HepG2 (cell line): ENCODE results near the gene UBE2S. TPM values are rescaled to one million over a fixed set of nuclear protein-coding genes. Genes with fewer than 3 reads are reported as not detected.

ENCODE experiments used
- ATAC-seq: fragments of 200-7000 bp; cut with Tn5 transposase; 3 replicates; pipeline ENCODE4 v1.9.1; 2020; ENCODE audit warnings: mild to moderate bottlenecking, moderate library complexity
- BruUV-seq: library from RNA; stranded (reverse); fragments of 400-500 nt; replicated peaks from 2 replicates; lab custom pipeline; 2021; lab: Mats Ljungman, UMichigan
- CTCF ChIA-PET: fragments of 300-600 bp; formaldehyde crosslinking; extraction: SDS; loops from one replicate; lab custom pipeline; 2021; ENCODE audit warnings: low total read pairs, inconsistent platforms, low intra/inter-chr PET ratio; lab: Yijun Ruan, JAX
- POLR2A ChIA-PET: fragments of 350-600 bp; sonication (Branson Sonifier 250); formaldehyde crosslinking; loops from one replicate; lab custom pipeline; 2020; ENCODE audit warnings: antibody characterized with exemption, inconsistent platforms; lab: Yijun Ruan, JAX
- DNase-seq: peaks from one replicate; pipeline ENCODE4 v3.0.0-alpha.2; 2015; ENCODE audit warnings: low spot score
- FAIRE-seq: peaks from 3 replicates; lab custom pipeline; 2011; peaks lifted over from hg19 to GRCh38; lab: Jason Lieb, UNC
- H2AFZ ChIP-seq: one replicate; pipeline ENCODE4 v1.6.1; 2011; ENCODE audit warnings: low read length, inconsistent platforms
- H3K27ac ChIP-seq: fragments of 300-600 bp; 3 replicates; pipeline ENCODE4 v1.8.0; 2011; ENCODE audit warnings: mixed run types, mild to moderate bottlenecking, mixed read lengths, low read length, inconsistent platforms; ENCODE audit not compliant: insufficient read depth; ENCODE audit errors: extremely low read length
- H3K27me3 ChIP-seq, 2 experiments: fragments of 200-600 bp in 1 of 2; 2 replicates in 1 of 2; 3 replicates in 1 of 2; pipeline versions ENCODE4 v1.6.0 to v1.8.0; 2011; ENCODE audit warnings: low read length in 2 of 2, mild to moderate bottlenecking in 2 of 2, moderate library complexity in 2 of 2, inconsistent platforms in 1 of 2; ENCODE audit not compliant: insufficient read depth in 2 of 2, control insufficient read depth in 1 of 2
- H3K36me3 ChIP-seq, 2 experiments: fragments of 200-600 bp in 1 of 2; replicated peaks in 1 of 2; 2 replicates in 1 of 2; 3 replicates in 1 of 2; pipeline versions ENCODE4 v1.5.1 to v1.8.0; 2011; ENCODE audit warnings: low read length in 2 of 2, inconsistent platforms in 1 of 2; ENCODE audit not compliant: insufficient read depth in 2 of 2, control insufficient read depth in 1 of 2
- H3K4me1 ChIP-seq: 2 replicates; pipeline ENCODE4 v1.5.1; 2012; ENCODE audit warnings: low read length, inconsistent platforms; ENCODE audit not compliant: insufficient read depth
- H3K4me2 ChIP-seq: 2 replicates; pipeline ENCODE4 v1.6.0; 2011; ENCODE audit warnings: low read depth, low read length, inconsistent platforms
- H3K4me3 ChIP-seq, 3 experiments: fragments of 200-600 bp in 1 of 3; sonication (generic), shearing (Covaris generic) in 1 of 3; replicated peaks in 1 of 3; 2 replicates each; pipeline ENCODE4 v1.5.1; 2011 to 2016; ENCODE audit warnings: low read length in 3 of 3, inconsistent platforms in 2 of 3, low read depth in 2 of 3, mild to moderate bottlenecking in 2 of 3, control low read depth in 1 of 3, mixed read lengths in 1 of 3; ENCODE audit not compliant: insufficient read depth in 1 of 3
- H3K79me2 ChIP-seq: one replicate; pipeline ENCODE4 v1.6.1; 2011; ENCODE audit warnings: low read length, inconsistent platforms; ENCODE audit not compliant: insufficient read depth
- H3K9ac ChIP-seq: 2 replicates; pipeline ENCODE4 v1.6.0; 2011; ENCODE audit warnings: mild to moderate bottlenecking, low read depth, low read length, inconsistent platforms; ENCODE audit not compliant: insufficient read depth
- H3K9me3 ChIP-seq: 2 replicates; pipeline ENCODE4 v1.5.1; 2012; ENCODE audit warnings: mild to moderate bottlenecking, low read length
- H4K20me1 ChIP-seq: 2 replicates; pipeline ENCODE4 v1.6.0; 2011; ENCODE audit warnings: inconsistent platforms, mild to moderate bottlenecking, low read length, moderate library complexity; ENCODE audit not compliant: insufficient read depth
- FOXC1 ChIP-seq: sonication (generic); formaldehyde crosslinking; IDR thresholded peaks from 2 replicates; pipeline ENCODE4 v1.8.0; 2022; ENCODE audit warnings: mild to moderate bottlenecking, missing genetic modification reagents, borderline replicate concordance
- GTF3A ChIP-seq: sonication (generic); formaldehyde crosslinking; conservative IDR thresholded peaks from 2 replicates; pipeline ENCODE4 v1.4.0; 2020; ENCODE audit warnings: mild to moderate bottlenecking, missing genetic modification reagents
- HNF4A ChIP-seq: sonication (generic); formaldehyde crosslinking; IDR thresholded peaks from 2 replicates; pipeline ENCODE4 v1.4.0; 2020; ENCODE audit warnings: missing genetic modification reagents
- NFYB ChIP-seq: sonication (generic); formaldehyde crosslinking; IDR thresholded peaks from 2 replicates; pipeline ENCODE4 v1.4.0; 2020; ENCODE audit warnings: missing genetic modification reagents
- NR2F2 ChIP-seq: IDR thresholded peaks from 2 replicates; pipeline ENCODE4 v1.6.1; 2012; ENCODE audit warnings: low read depth, inconsistent platforms, borderline replicate concordance
- PLRG1 ChIP-seq: fragments of 450-650 bp; conservative IDR thresholded peaks from 2 replicates; pipeline ENCODE4 v1.6.1; 2016
- SOX13 ChIP-seq, 3 experiments: fragments of 450-650 bp in 1 of 3; sonication (generic) in 1 of 3; formaldehyde crosslinking in 1 of 3; IDR thresholded peaks in 2 of 3; conservative IDR thresholded peaks in 1 of 3; 2 replicates each; pipeline versions ENCODE4 v1.5.0 to v1.6.1; 2016 to 2020; ENCODE audit warnings: antibody characterized with exemption in 1 of 3, mild to moderate bottlenecking in 1 of 3, missing compliant biosample characterization in 1 of 3, missing genetic modification reagents in 1 of 3, moderate library complexity in 1 of 3
- TAF1 ChIP-seq: sonication (generic); formaldehyde crosslinking; IDR thresholded peaks from 2 replicates; pipeline ENCODE4 v1.4.0; 2020; ENCODE audit warnings: missing genetic modification reagents
- TBX3 ChIP-seq: fragments of 450-650 bp; IDR thresholded peaks from 2 replicates; pipeline ENCODE4 v1.6.1; 2017; ENCODE audit warnings: antibody characterized with exemption, mild to moderate bottlenecking, inconsistent platforms, borderline replicate concordance
- TEAD2 ChIP-seq: sonication (generic); formaldehyde crosslinking; IDR thresholded peaks from 2 replicates; pipeline ENCODE4 v1.9.0; 2021; ENCODE audit warnings: missing genetic modification reagents
- U2AF2 ChIP-seq: fragments of 200-400 bp; formaldehyde crosslinking; IDR thresholded peaks from 2 replicates; pipeline ENCODE4 v1.6.1; 2017; ENCODE audit warnings: low read depth, mild to moderate bottlenecking, low read length
- ZBTB20 ChIP-seq: sonication (generic); formaldehyde crosslinking; IDR thresholded peaks from 2 replicates; pipeline ENCODE4 v1.8.1; 2023; ENCODE audit warnings: missing genetic modification reagents, low read depth, mild to moderate bottlenecking, borderline replicate concordance
- ZNF12 ChIP-seq: sonication (generic); formaldehyde crosslinking; IDR thresholded peaks from 2 replicates; pipeline ENCODE4 v1.5.0; 2020; ENCODE audit warnings: missing genetic modification reagents
- ZNF44 ChIP-seq: sonication (generic); formaldehyde crosslinking; IDR thresholded peaks from 2 replicates; pipeline ENCODE4 v1.5.1; 2020; ENCODE audit warnings: mild to moderate bottlenecking, missing genetic modification reagents
- ZNF460 ChIP-seq: sonication (generic); formaldehyde crosslinking; IDR thresholded peaks from 2 replicates; pipeline ENCODE4 v1.5.1; 2020; ENCODE audit warnings: missing genetic modification reagents, mild to moderate bottlenecking, borderline replicate concordance
- ZNF619 ChIP-seq: sonication (generic); formaldehyde crosslinking; IDR thresholded peaks from 2 replicates; pipeline ENCODE4 v1.4.0; 2020; ENCODE audit warnings: mild to moderate bottlenecking, missing genetic modification reagents
- ZSCAN29 ChIP-seq: sonication (generic); formaldehyde crosslinking; conservative IDR thresholded peaks from 2 replicates; pipeline ENCODE4 v1.4.0; 2020; ENCODE audit warnings: mild to moderate bottlenecking, missing genetic modification reagents
- WGBS: methylation state at CpG from one replicate; pipeline ENCODE4 v1.1.6; 2017; ENCODE audit warnings: low lambda C conversion rate; 5-methylcytosine and 5-hydroxymethylcytosine counted together
- in situ Hi-C: cut with HindIII; loops from 2 replicates; pipeline ENCODE4 v1.10.0; 2017; ENCODE audit warnings: low pct_unique_long_range_greater_than_20kb; ENCODE audit not compliant: extremely low pct_ligation_motif_present
- intact Hi-C: fragments of 100-400 bp; cut with micrococcal nuclease; formaldehyde crosslinking; loops from one replicate; pipeline ENCODE4 v1.10.0; 2022; ENCODE audit not compliant: unreplicated experiment
- polyA plus RNA-seq, 8 experiments: library from polyadenylated mRNA; depleted of rRNA in 3 of 8; stranded (reverse) in 7 of 8; unstranded in 1 of 8; fragments of >200 nt; fragmentation: Illumina TruSeq in 4 of 8; extraction: Trizol in 4 of 8; gene quantifications; 2 replicates each; pipeline versions ENCODE4 v1.2.1 to v1.2.3, GENCODE V29; 2011 to 2016; ENCODE audit warnings: low read depth in 4 of 8, missing spikeins in 1 of 8, mixed read lengths in 1 of 8; ENCODE audit not compliant: insufficient read depth in 1 of 8
- total RNA-seq, 5 experiments: library from RNA; depleted of rRNA; stranded (reverse); fragments of >200 nt; fragmentation: Illumina TruSeq; extraction: Trizol; gene quantifications; 2 replicates each; pipeline ENCODE4 v1.2.3, GENCODE V29; 2016; ENCODE audit warnings: low read depth in 1 of 5
- TF ChIP-seq, protein P1 (sequence below): sonication (generic); formaldehyde crosslinking; IDR thresholded peaks from 2 replicates; pipeline ENCODE4 v1.4.0; 2020; ENCODE audit warnings: missing genetic modification reagents, borderline replicate concordance
- TF ChIP-seq, protein P2 (sequence below): IDR thresholded peaks from 2 replicates; pipeline ENCODE4 v1.6.1; 2016; ENCODE audit warnings: missing compliant biosample characterization, missing genetic modification reagents, borderline replicate concordance

UBE2S gene
- total and polyA plus RNA-seq, 2 of the 13 experiments (the other 11 are each of a cell fraction or from before 2014, with no cell fraction given) = 32.2 to 39.3 TPM

DNA sequence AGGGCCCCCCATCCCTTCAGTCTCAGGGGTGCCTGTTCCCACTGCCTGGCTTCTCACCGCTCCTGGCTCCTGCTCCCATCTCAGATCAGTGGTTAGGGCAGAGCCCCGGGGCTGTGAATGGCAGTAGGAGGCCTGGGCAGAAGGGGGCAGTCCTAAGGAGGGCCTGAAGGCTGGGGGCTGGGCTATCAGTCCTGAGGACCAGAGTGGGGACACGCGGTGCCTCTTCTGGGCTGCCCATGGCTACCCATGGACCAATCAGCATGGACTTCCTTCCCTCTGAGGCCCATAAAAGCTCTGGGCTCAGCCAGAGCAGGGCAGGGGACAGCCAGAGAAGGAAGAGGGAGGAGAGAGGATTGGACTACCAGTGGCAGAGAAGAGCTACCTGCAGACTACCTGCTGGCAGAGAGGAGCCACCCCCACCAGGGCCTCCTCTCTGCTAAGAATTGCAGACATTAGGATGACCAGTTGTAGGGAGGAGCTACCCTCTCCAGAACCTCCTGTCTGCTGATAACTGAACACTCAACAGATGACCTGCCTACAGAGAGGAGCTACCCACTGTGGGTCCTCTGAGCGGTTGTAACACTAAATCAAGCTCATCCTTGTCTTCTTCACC lies 12.1 kb upstream of the UBE2S start (continued):
- TF ChIP-seq ZNF619 (CRISPR knock-in tag) = no peak
- TF ChIP-seq PLRG1 = no peak
- TF ChIP-seq U2AF2 = no peak
- TF ChIP-seq ZNF44 (CRISPR knock-in tag) = no peak
- TF ChIP-seq ZNF460 (CRISPR knock-in tag) = no peak
- TF ChIP-seq TEAD2 (CRISPR knock-in tag) = no peak
- TF ChIP-seq, all 625 proteins: peak for 0

DNA sequence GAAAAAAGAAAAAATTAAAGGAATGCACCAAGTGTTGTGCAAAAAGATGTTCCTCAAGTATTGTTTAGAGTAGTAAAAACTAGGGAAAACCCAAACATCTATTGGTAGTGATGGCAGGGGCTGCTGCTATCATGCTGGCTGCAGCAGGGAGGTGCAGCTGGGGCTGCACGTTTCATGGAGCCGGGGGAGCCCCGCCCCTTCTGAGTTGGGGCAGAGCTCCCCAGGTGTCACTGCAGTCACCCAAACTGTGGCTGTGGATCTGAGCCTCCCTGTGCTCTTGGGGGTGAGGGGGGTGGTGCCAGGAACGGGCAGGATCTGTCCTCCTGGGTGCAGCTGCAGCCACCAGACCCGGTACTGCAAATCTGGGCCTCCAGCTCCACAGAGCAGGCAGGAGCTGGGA lies 11.5 kb upstream of the UBE2S start:
- BruUV-seq = no TSS peak
- H3K4me3 ChIP-seq = no peak overlapping the region
- no CpG with 5 or more reads among the region's 5 CpGs for WGBS
- DNase-seq (no peak), FAIRE-seq (no peak), ATAC-seq (no peak)
- no peaks in the 10 kb centered on the region for H3K9me3 ChIP-seq
- no peaks in the 10 kb centered on the region for H3K79me2 ChIP-seq
- POLR2A ChIA-PET = interaction anchor here (1.2 to 1.5 kb wide), 2 partner anchors 11 to 117 kb away, joined by 3 read pairs; partner anchors contain the start of gene UBE2S
- no peak overlapping the region for H3K27ac ChIP-seq
- CTCF ChIA-PET = interaction anchor here (1.6 to 2.7 kb wide), 4 partner anchors 84 to 278 kb away, joined by 3 to 23 read pairs (median 11); no protein-coding TSS in a partner anchor
- intact Hi-C loops = loop anchor here (5.0 kb wide), 1 partner anchor 277 kb away; no protein-coding TSS in a partner anchor
- no peak for TF ChIP-seq ZBTB20 (CRISPR knock-in tag)
- no peak for TF ChIP-seq NFYB (CRISPR knock-in tag)
- no peak for TF ChIP-seq NR2F2
- no peak for TF ChIP-seq FOXC1 (CRISPR knock-in tag)
- TF ChIP-seq, protein P1, sequence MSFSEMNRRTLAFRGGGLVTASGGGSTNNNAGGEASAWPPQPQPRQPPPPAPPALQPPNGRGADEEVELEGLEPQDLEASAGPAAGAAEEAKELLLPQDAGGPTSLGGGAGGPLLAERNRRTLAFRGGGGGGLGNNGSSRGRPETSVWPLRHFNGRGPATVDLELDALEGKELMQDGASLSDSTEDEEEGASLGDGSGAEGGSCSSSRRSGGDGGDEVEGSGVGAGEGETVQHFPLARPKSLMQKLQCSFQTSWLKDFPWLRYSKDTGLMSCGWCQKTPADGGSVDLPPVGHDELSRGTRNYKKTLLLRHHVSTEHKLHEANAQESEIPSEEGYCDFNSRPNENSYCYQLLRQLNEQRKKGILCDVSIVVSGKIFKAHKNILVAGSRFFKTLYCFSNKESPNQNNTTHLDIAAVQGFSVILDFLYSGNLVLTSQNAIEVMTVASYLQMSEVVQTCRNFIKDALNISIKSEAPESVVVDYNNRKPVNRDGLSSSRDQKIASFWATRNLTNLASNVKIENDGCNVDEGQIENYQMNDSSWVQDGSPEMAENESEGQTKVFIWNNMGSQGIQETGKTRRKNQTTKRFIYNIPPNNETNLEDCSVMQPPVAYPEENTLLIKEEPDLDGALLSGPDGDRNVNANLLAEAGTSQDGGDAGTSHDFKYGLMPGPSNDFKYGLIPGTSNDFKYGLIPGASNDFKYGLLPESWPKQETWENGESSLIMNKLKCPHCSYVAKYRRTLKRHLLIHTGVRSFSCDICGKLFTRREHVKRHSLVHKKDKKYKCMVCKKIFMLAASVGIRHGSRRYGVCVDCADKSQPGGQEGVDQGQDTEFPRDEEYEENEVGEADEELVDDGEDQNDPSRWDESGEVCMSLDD = no peak
- TF ChIP-seq ZNF12 (CRISPR knock-in tag) = no peak
- TF ChIP-seq, protein P2, sequence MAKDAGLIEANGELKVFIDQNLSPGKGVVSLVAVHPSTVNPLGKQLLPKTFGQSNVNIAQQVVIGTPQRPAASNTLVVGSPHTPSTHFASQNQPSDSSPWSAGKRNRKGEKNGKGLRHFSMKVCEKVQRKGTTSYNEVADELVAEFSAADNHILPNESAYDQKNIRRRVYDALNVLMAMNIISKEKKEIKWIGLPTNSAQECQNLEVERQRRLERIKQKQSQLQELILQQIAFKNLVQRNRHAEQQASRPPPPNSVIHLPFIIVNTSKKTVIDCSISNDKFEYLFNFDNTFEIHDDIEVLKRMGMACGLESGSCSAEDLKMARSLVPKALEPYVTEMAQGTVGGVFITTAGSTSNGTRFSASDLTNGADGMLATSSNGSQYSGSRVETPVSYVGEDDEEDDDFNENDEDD = no peak
- no peak for TF ChIP-seq TBX3
- TF ChIP-seq GTF3A (CRISPR knock-in tag) = no peak
- TF ChIP-seq HNF4A (CRISPR knock-in tag) = no peak
- no peak for TF ChIP-seq ZSCAN29 (CRISPR knock-in tag)
- no peak for TF ChIP-seq TAF1 (CRISPR knock-in tag)
- TF ChIP-seq SOX13 (IDR thresholded peaks at IDR 0.05) = no peak
- no peak for TF ChIP-seq SOX13 (CRISPR knock-in tag; conservative IDR thresholded peaks at IDR 0.05 in 1 of 2, IDR thresholded peaks at IDR 0.05 in 1 of 2)
- no peak overlapping the region for H3K4me2 ChIP-seq
- in situ Hi-C loops = loop anchor here (5.0 kb wide), 2 partner anchors 117 to 202 kb away; no protein-coding TSS in a partner anchor
- H4K20me1 ChIP-seq = no peaks in the 10 kb centered on the region
- peaks cover 0 to 16% of the 10 kb centered on the region in 2 experiments; a peak in 1 of 5 replicates for H3K27me3 ChIP-seq
- no peak overlapping the region for H2AFZ ChIP-seq
- peaks cover 10% of the 10 kb centered on the region for H3K4me1 ChIP-seq
- no peak overlapping the region for H3K9ac ChIP-seq
- no peaks in the 10 kb centered on the region for H3K36me3 ChIP-seq
